Natural killer cell (primary cell): Measurements from ENCODE around the gene ZC3H4. TPM values are rescaled to one million over a fixed set of nuclear protein-coding genes. Genes with fewer than 3 reads are reported as not detected.
A peak's percentile ranks its signal among the peaks of the same experiment; 100 is the strongest.

ENCODE experiments used
- ATAC-seq, 3 donors: fragments of 150-1000 bp in 2 of 3; fragments of 200-7000 bp in 1 of 3; cut with Tn5 transposase; 1 replicate in 1 of 3; 2 replicates in 2 of 3; pipeline ENCODE4 v1.10.0; 2021; ENCODE audit warnings: mild to moderate bottlenecking in 2 of 3, moderate library complexity in 2 of 3
- DNase-seq, 2 donors: peaks; one replicate each; pipeline versions ENCODE4 v3.0.0 to v3.0.0-alpha.2; 2013 to 2021; ENCODE audit warnings: mixed read lengths in 1 of 2
- H3K27ac ChIP-seq: one replicate; pipeline ENCODE4 v1.5.1; 2013; ENCODE audit warnings: mild to moderate bottlenecking, low read length
- H3K27me3 ChIP-seq: one replicate; pipeline ENCODE4 v1.6.1; 2013; ENCODE audit warnings: low read length; ENCODE audit not compliant: control insufficient read depth, insufficient read depth
- H3K36me3 ChIP-seq: one replicate; pipeline ENCODE4 v1.6.1; 2013; ENCODE audit warnings: low read length; ENCODE audit not compliant: control insufficient read depth, insufficient read depth
- H3K4me1 ChIP-seq: one replicate; pipeline ENCODE4 v1.6.1; 2013; ENCODE audit warnings: low read length; ENCODE audit not compliant: control insufficient read depth, insufficient read depth
- H3K4me3 ChIP-seq: one replicate; pipeline ENCODE4 v1.5.1; 2013; ENCODE audit warnings: low read length
- H3K9me3 ChIP-seq: one replicate; pipeline ENCODE4 v1.6.1; 2013; ENCODE audit warnings: low read length; ENCODE audit not compliant: control insufficient read depth, insufficient read depth
- H3K27ac Mint-ChIP-seq, 2 donors: one replicate each; pipeline ENCODE4 v1.8.0; 2022; ENCODE audit warnings: mild to moderate bottlenecking in 2 of 2, mixed read lengths in 2 of 2, moderate library complexity in 1 of 2
- H3K27me3 Mint-ChIP-seq, 2 donors: one replicate each; pipeline ENCODE4 v1.8.0; 2022; ENCODE audit warnings: low read depth in 2 of 2, mixed read lengths in 2 of 2
- H3K36me3 Mint-ChIP-seq: one replicate; pipeline ENCODE4 v1.8.0; 2022; ENCODE audit warnings: mixed read lengths
- H3K4me1 Mint-ChIP-seq, 2 donors: one replicate each; pipeline ENCODE4 v1.8.0; 2022; ENCODE audit warnings: mixed read lengths in 2 of 2
- H3K4me3 Mint-ChIP-seq: one replicate; pipeline ENCODE4 v1.8.0; 2022; ENCODE audit warnings: mild to moderate bottlenecking, moderate library complexity, mixed read lengths
- H3K9me3 Mint-ChIP-seq, 2 donors: one replicate each; pipeline ENCODE4 v1.8.0; 2022; ENCODE audit warnings: mixed read lengths in 2 of 2
- WGBS: methylation state at CpG from one replicate; pipeline ENCODE4 v1.1.7; 2013; ENCODE audit warnings: missing lambda C conversion rate; ENCODE audit not compliant: insufficient coverage; 5-methylcytosine and 5-hydroxymethylcytosine counted together
- intact Hi-C: fragments of 100-400 bp; cut with micrococcal nuclease; formaldehyde crosslinking; loops from one replicate; pipeline ENCODE4 v1.14.2; 2022
- total RNA-seq, 4 donors: library from RNA; stranded (reverse); fragments of 120-200 nt in 1 of 4; gene quantifications; one replicate each; pipeline versions ENCODE4 v1.2.3 to v1.2.4, GENCODE V29; 2013 to 2022
- TF ChIP-seq, protein P1 (sequence below): fragments of 200-600 bp; IDR thresholded peaks from one replicate; pipeline ENCODE4 v1.8.0; 2022; ENCODE audit warnings: antibody characterized with exemption

Gene ZC3H4
- total RNA-seq, 3 donors from 2014 or later (not counting 1 experiment from before 2014, with no cell fraction given) = 71.2 to 75.3 (median 73.3) TPM

DNA sequence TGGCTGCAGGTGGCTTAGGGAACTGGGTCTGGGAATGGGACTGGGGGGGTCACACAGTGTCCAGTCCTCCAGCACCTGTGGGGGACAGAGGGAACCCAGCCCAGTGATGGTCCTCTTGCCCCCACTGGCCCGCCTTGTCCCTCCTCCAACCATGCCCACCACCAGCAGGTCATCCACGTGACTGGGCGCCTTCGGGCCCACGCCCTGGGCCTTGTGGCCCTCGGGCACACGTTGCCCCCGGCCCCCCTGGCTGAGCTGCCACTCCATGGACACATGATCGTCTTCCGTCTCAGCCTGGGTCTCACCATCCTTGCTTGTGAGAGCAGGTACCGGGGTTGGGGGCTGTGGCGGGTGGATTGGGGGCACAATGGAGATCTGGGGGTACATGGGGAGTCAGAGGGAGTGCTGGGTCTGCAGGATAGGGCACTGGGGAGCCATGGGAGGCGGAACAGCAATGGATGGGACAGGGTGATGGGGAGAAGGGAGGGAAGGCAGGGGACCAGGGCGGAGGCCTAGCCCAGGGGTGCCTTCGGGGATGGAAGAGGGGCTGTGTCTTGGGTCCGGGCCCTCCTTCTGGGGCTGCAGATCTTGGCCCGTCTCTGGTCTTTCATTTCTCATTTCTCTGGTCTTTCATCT lies 74.2 kb downstream of the ZC3H4 start:
- no peaks in the 10 kb centered on the region for H3K9me3 ChIP-seq
- no peak for DNase-seq
- no peaks in the 10 kb centered on the region for H3K36me3 ChIP-seq

DNA sequence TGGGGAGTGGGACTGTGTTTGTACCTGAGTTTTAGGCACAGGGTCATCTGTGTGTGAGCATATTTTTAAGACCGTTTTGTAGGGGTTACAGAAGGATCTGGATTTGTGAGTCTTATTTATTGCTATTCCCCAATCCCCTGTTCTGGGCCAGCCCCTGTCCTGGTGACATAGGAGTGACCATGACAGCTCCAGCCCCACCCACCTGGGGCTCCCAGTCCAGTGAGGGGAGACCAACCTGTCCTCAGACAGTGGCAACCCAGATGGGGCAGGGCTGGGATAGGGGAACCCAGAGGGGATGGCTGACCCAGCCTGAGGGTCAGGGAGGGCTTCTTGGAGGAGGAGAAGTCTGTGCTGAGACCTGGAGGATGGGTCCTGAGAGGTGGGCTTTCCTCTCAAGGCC lies 75.8 kb downstream of the ZC3H4 start:
- no peak for DNase-seq
- Mint-ChIP-seq H3K9me3 (no peaks in the 10 kb centered on the region), H3K4me3 (no peak overlapping the region), H3K36me3 (no peaks in the 10 kb centered on the region), H3K4me1 (peaks cover 16 to 20% of the 10 kb centered on the region in 2 donors), H3K27ac (no peak overlapping the region), H3K27me3 (no peaks in the 10 kb centered on the region)
- TF ChIP-seq, protein P1, sequence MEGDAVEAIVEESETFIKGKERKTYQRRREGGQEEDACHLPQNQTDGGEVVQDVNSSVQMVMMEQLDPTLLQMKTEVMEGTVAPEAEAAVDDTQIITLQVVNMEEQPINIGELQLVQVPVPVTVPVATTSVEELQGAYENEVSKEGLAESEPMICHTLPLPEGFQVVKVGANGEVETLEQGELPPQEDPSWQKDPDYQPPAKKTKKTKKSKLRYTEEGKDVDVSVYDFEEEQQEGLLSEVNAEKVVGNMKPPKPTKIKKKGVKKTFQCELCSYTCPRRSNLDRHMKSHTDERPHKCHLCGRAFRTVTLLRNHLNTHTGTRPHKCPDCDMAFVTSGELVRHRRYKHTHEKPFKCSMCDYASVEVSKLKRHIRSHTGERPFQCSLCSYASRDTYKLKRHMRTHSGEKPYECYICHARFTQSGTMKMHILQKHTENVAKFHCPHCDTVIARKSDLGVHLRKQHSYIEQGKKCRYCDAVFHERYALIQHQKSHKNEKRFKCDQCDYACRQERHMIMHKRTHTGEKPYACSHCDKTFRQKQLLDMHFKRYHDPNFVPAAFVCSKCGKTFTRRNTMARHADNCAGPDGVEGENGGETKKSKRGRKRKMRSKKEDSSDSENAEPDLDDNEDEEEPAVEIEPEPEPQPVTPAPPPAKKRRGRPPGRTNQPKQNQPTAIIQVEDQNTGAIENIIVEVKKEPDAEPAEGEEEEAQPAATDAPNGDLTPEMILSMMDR = no peak
- ATAC-seq = no peak
- no peaks in the 10 kb centered on the region for H3K9me3 ChIP-seq
- no peaks in the 10 kb centered on the region for H3K27me3 ChIP-seq
- H3K4me3 ChIP-seq = no peak overlapping the region
- intact Hi-C loops = no loop called here
- H3K4me1 ChIP-seq = peaks cover 17% of the 10 kb centered on the region
- no peak overlapping the region for H3K27ac ChIP-seq
- no peaks in the 10 kb centered on the region for H3K36me3 ChIP-seq
- 86% methylated on average over 1 of the region's 1 CpG for WGBS

More for the DNA sequence above, 74.2 kb downstream of the ZC3H4 start:
- ATAC-seq = no peak
- H3K9me3 Mint-ChIP-seq = no peaks in the 10 kb centered on the region
- H3K27ac ChIP-seq = no peak overlapping the region
- H3K4me3 Mint-ChIP-seq = no peak overlapping the region
- 94% methylated on average over 17 of the region's 17 CpGs for WGBS
- no peak overlapping the region for H3K27ac Mint-ChIP-seq
- H3K27me3 ChIP-seq = no peaks in the 10 kb centered on the region
- H3K4me3 ChIP-seq = no peak overlapping the region
- peaks cover 16 to 20% of the 10 kb centered on the region in 2 donors for H3K4me1 Mint-ChIP-seq
- no peaks in the 10 kb centered on the region for H3K27me3 Mint-ChIP-seq
- H3K4me1 ChIP-seq = peaks cover 17% of the 10 kb centered on the region
- H3K36me3 Mint-ChIP-seq = no peaks in the 10 kb centered on the region
- TF ChIP-seq, protein P1 = no peak
- intact Hi-C loops = no loop called here

DNA sequence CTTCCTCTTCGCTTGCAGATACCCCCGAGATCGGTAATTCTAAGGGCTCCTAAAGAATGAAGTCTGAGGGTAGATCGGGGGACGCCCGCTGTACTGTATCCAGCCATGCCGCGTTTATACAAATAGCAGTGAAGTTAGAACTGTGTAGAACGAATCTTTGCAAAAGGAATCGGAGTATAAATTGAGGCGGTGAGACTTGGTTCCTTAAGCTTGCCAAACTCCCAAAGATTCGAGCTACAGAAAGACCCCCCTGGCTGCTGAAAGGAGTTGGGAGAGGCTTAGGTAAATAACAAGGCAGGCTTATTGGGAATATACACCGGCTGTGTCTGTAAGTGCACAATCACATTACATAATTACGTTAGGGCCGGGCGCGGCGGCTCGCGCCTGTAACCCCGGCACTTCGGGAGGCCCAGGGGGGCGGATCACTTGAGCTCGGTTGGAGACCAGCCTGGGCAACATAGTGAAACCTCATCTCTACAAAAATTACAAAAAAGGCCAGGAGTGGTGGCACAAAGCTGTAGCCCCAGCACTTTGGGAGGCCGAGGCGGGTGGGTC lies 77.4 kb downstream of the ZC3H4 start:
- peaks cover 4% of the 10 kb centered on the region for H3K27me3 ChIP-seq
- H3K36me3 ChIP-seq = no peaks in the 10 kb centered on the region
- Mint-ChIP-seq H3K9me3 (no peaks in the 10 kb centered on the region), H3K4me3 (peak overlapping the region; percentile 88), H3K27ac (peak overlapping the region; percentile 70 to 73), H3K4me1 (peaks cover 16 to 24% of the 10 kb centered on the region in 2 donors), H3K27me3 (peaks cover 0 to 9% of the 10 kb centered on the region in 2 donors), H3K36me3 (no peaks in the 10 kb centered on the region)
- no peaks in the 10 kb centered on the region for H3K9me3 ChIP-seq
- WGBS = 13% methylated on average over 24 of the region's 26 CpGs
- peaks cover 22% of the 10 kb centered on the region for H3K4me1 ChIP-seq
- peak overlapping the region; percentile 42 for H3K4me3 ChIP-seq
- no peak for DNase-seq
- peak overlapping the region; percentile 23 for H3K27ac ChIP-seq
- TF ChIP-seq, protein P1 = peak; percentile 58
- intact Hi-C loops = no loop called here
- ATAC-seq = peak; percentile 44 to 66 (median 63)
